Cardiac septum (tissue), 1 donor: ENCODE results near the gene HDAC2. TPM values are rescaled to one million over a fixed set of nuclear protein-coding genes. Genes with fewer than 3 reads are reported as not detected.

ENCODE experiments used
- total RNA-seq: library from RNA; stranded (reverse); fragmentation: NEBNext Ultra II Directional; extraction: Animal tissue kit (Norgen Biotek cat#: 25700); gene quantifications from one replicate; pipeline ENCODE4 v1.2.1, GENCODE V29; 2021
- donor health status: DM: no; HTN: no; CAD: no.

Gene HDAC2
- total RNA-seq, 1 donor from 2014 or later, result 47.7 TPM

Other genes with a start within 250 kb of the HDAC2 start
- gene MARCKS, start 113.8 kb downstream of the HDAC2 start, total RNA-seq, result 19.3 TPM